Endodermal cell (in vitro differentiated cells): ENCODE measurements around the gene TRIM2. TPM values are rescaled to one million over a fixed set of nuclear protein-coding genes. Genes with fewer than 3 reads are reported as not detected.

Experiments
- DNase-seq: peaks from one replicate; pipeline ENCODE4 v3.0.0-alpha.2; 2017
- H3K27ac ChIP-seq: 2 replicates; pipeline ENCODE4 v1.5.1; 2013; ENCODE audit warnings: mild to moderate bottlenecking, low read depth, low read length, moderate library complexity
- H3K27me3 ChIP-seq: 2 replicates; pipeline ENCODE4 v1.6.1; 2013; ENCODE audit warnings: mild to moderate bottlenecking, low read length, moderate library complexity; ENCODE audit not compliant: insufficient read depth, control insufficient read depth, poor library complexity, severe bottlenecking
- H3K36me3 ChIP-seq: 2 replicates; pipeline ENCODE4 v1.7.0; 2013; ENCODE audit warnings: mild to moderate bottlenecking, low read length, moderate library complexity; ENCODE audit not compliant: control insufficient read depth, insufficient read depth
- H3K4me1 ChIP-seq: one replicate; pipeline ENCODE4 v1.7.0; 2013; ENCODE audit warnings: low read length; ENCODE audit not compliant: control insufficient read depth, insufficient read depth
- H3K4me3 ChIP-seq: 2 replicates; pipeline ENCODE4 v1.5.1; 2013; ENCODE audit warnings: mild to moderate bottlenecking, low read length, moderate library complexity
- H3K9ac ChIP-seq: 2 replicates; pipeline ENCODE4 v1.6.1; 2013; ENCODE audit warnings: mild to moderate bottlenecking, low read length, moderate library complexity; ENCODE audit not compliant: poor library complexity, severe bottlenecking; ENCODE audit errors: extremely low read depth
- H3K9me3 ChIP-seq: 2 replicates; pipeline ENCODE4 v1.6.1; 2013; ENCODE audit warnings: mild to moderate bottlenecking, low read length, moderate library complexity; ENCODE audit not compliant: control insufficient read depth
- H3K27ac Mint-ChIP-seq: 2 replicates; pipeline ENCODE4 v1.8.0; 2020; ENCODE audit warnings: mixed read lengths
- H3K27me3 Mint-ChIP-seq: 2 replicates; pipeline ENCODE4 v1.8.0; 2021; ENCODE audit warnings: mild to moderate bottlenecking, mixed read lengths; ENCODE audit not compliant: insufficient read depth
- H3K36me3 Mint-ChIP-seq: 2 replicates; pipeline ENCODE4 v1.8.0; 2020; ENCODE audit warnings: low read depth, mixed read lengths
- H3K4me1 Mint-ChIP-seq: 2 replicates; pipeline ENCODE4 v1.8.0; 2020; ENCODE audit warnings: mixed read lengths
- H3K4me3 Mint-ChIP-seq: 2 replicates; pipeline ENCODE4 v1.8.0; 2020; ENCODE audit warnings: mild to moderate bottlenecking, moderate library complexity, mixed read lengths
- H3K9me3 Mint-ChIP-seq: 2 replicates; pipeline ENCODE4 v1.8.0; 2020; ENCODE audit warnings: mild to moderate bottlenecking, mixed read lengths
- CTCF ChIP-seq: fragments of 200-600 bp; sonication (generic); conservative IDR thresholded peaks from 2 replicates; pipeline ENCODE4 v1.5.0; 2021; ENCODE audit warnings: antibody characterized with exemption, mild to moderate bottlenecking
- WGBS, 2 experiments: methylation state at CpG; one replicate each; pipeline versions ENCODE4 v1.1.5 to v1.1.7; 2013; ENCODE audit warnings: missing lambda C conversion rate in 2 of 2, mixed read lengths in 1 of 2; ENCODE audit not compliant: insufficient coverage in 1 of 2, insufficient read length in 1 of 2; 5-methylcytosine and 5-hydroxymethylcytosine counted together
- total RNA-seq, 2 donors: library from RNA; stranded (reverse); fragmentation: NEBNext Ultra II Directional in 1 of 2; extraction: Animal tissue kit (Norgen Biotek cat#: 25700) in 1 of 2; gene quantifications; 2 replicates in 1 of 2; 3 replicates in 1 of 2; pipeline ENCODE4 v1.2.1, GENCODE V29; 2021

Gene TRIM2
- total RNA-seq, 2 donors from 2014 or later: 31.8 to 56.1 TPM

- Histone ChIP-seq H3K27me3 (no peaks in the 10 kb centered on the region), H3K4me1 (no peaks in the 10 kb centered on the region), H3K36me3 (peaks cover 66% of the 10 kb centered on the region), H3K9ac (no peak overlapping the region), H3K27ac (no peak overlapping the region), H3K9me3 (peaks cover 35% of the 10 kb centered on the region), H3K4me3 (no peak overlapping the region)
- no peak for TF ChIP-seq CTCF
- no peaks in the 10 kb centered on the region for H3K27me3 Mint-ChIP-seq
- peaks cover 5% of the 10 kb centered on the region for H3K4me1 Mint-ChIP-seq
- 97 to 100% methylated on average over 1 to 5 of the region's 5 CpGs for WGBS, 2 experiments
- H3K9me3 Mint-ChIP-seq: peaks cover 29% of the 10 kb centered on the region
- DNase-seq: no peak
- no peak overlapping the region for H3K4me3 Mint-ChIP-seq
- H3K36me3 Mint-ChIP-seq: peaks cover 66% of the 10 kb centered on the region
- H3K27ac Mint-ChIP-seq: no peak overlapping the region
Measured at GRCh38 chr4:153293742-153294057, 89.5 kb downstream of the TRIM2 start.

GRCh38 chr4:153294631-153295030 is 90.4 kb downstream of the TRIM2 start:
- Mint-ChIP-seq H3K9me3 (peaks cover 36% of the 10 kb centered on the region), H3K36me3 (peaks cover 75% of the 10 kb centered on the region), H3K27ac (no peak overlapping the region), H3K4me1 (peaks cover 5% of the 10 kb centered on the region), H3K4me3 (no peak overlapping the region), H3K27me3 (no peaks in the 10 kb centered on the region)
- H3K4me3 ChIP-seq: no peak overlapping the region
- H3K9me3 ChIP-seq: peaks cover 45% of the 10 kb centered on the region
- H3K27ac ChIP-seq: no peak overlapping the region
- no peak for TF ChIP-seq CTCF
- no peaks in the 10 kb centered on the region for H3K27me3 ChIP-seq
- H3K4me1 ChIP-seq: no peaks in the 10 kb centered on the region
- H3K36me3 ChIP-seq: peaks cover 75% of the 10 kb centered on the region
- WGBS, 2 experiments: 80% methylated on average over 1 of the region's 1 CpG; no CpG with 5 or more reads in 1 of the 2 experiments
- DNase-seq: no peak
- no peak overlapping the region for H3K9ac ChIP-seq

GRCh38 chr4:153295131-153295755 is 91.0 kb downstream of the TRIM2 start:
- 93% methylated on average over 28 to 40 of the region's 40 CpGs for WGBS, 2 experiments
- no peak for DNase-seq
- Mint-ChIP-seq H3K27ac (no peak overlapping the region), H3K4me1 (peaks cover 5% of the 10 kb centered on the region), H3K9me3 (peaks cover 41% of the 10 kb centered on the region), H3K27me3 (no peaks in the 10 kb centered on the region), H3K36me3 (peaks cover 81% of the 10 kb centered on the region), H3K4me3 (no peak overlapping the region)
- Histone ChIP-seq H3K9ac (no peak overlapping the region), H3K27me3 (no peaks in the 10 kb centered on the region), H3K4me1 (no peaks in the 10 kb centered on the region), H3K4me3 (no peak overlapping the region), H3K27ac (no peak overlapping the region), H3K36me3 (peaks cover 81% of the 10 kb centered on the region), H3K9me3 (peaks cover 51% of the 10 kb centered on the region)
- TF ChIP-seq CTCF: no peak
